Measurements from ENCODE around the gene BTBD2. TPM values are rescaled to one million over a fixed set of nuclear protein-coding genes. Genes with fewer than 3 reads are reported as not detected.
A peak's percentile ranks its signal among the peaks of the same experiment; 100 is the strongest.

The BTBD2 gene
- total and polyA plus RNA-seq, 2 of the 8 experiments (the other 6 are each of a cell fraction or from before 2014, with no cell fraction given), result 91.7 to 92.3 TPM

DNA sequence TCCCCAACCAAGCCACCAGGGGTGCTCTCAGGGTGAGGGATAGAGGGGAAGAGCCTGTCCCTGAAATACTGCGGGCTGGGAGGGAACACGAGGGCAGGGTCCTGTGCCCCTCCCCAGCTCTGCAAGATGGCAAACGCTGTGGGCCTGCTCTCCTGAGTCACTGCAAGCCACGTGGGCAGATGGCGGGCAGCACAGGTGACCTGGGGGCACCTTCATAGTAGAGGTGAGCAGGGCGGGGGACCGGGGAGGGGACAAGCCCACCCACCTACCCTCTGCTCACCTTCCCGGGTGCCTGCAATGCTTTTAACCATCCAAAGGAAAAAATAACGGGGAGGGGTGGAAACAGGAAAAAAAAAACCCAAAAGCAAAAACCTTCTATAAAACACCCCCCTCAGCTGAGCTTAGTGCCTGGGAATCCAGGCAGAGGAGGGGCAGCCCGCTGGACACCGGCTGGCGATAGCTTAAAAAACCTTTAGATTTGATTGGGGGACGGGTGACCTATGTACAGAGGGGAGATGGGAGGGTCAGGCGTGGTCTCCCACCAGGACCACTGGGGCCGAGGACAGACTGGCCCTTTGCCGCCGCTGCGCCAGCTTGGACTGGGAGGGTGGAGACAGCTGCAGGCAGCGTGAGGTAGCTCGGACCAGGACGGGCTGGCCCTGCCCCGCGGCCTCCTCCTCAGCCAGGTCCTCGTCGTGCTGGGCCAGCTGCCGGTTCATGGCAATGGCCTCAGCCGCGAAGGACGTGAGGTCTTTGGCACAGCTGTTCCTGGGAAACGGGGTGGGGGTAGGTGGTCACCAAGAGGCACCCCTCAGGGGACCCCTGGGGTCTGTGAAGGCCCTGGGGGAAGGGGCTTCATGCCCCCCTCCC lies 23.8 kb upstream of the BTBD2 start:
- Histone ChIP-seq H2BK20ac (ENCODE audit: low read length) (no peak overlapping the region), H3K27me3 (replicated peaks in 1 of 4; ENCODE audit: control insufficient read depth in 3 of 4, extremely low read depth in 1 of 4, insufficient read depth in 3 of 4, low read length in 3 of 4) (no peaks in the 10 kb centered on the region), H3K4ac (replicated peaks; ENCODE audit: insufficient read length, low read depth, low read length) (no peak overlapping the region), H2AFZ (ENCODE audit: low read length) (no peak overlapping the region), H4K20me1 (replicated peaks in 1 of 2; ENCODE audit: control insufficient read depth in 1 of 2, insufficient read depth in 2 of 2, low read length in 2 of 2) (peaks cover 3 to 17% of the 10 kb centered on the region in 2 experiments), H3K14ac (ENCODE audit: insufficient read length) (no peak overlapping the region), H3K36me3 (ENCODE audit: control insufficient read depth in 2 of 4, insufficient read depth in 4 of 4, low read length in 3 of 4) (peaks cover 7 to 39% (median 29%) of the 10 kb centered on the region in 4 experiments), H2BK5ac (ENCODE audit: low read depth, low read length) (no peak overlapping the region), H3K56ac (replicated peaks; ENCODE audit: insufficient read length, low read depth, low read length) (no peak overlapping the region), H2BK15ac (ENCODE audit: low read length) (no peak overlapping the region), H3K18ac (ENCODE audit: extremely low read depth, low read length) (no peak overlapping the region), H3K23me2 (ENCODE audit: low read depth, low read length) (no peaks in the 10 kb centered on the region), H2BK120ac (replicated peaks; ENCODE audit: low read depth, low read length) (no peak overlapping the region), H3K4me3 (ENCODE audit: extremely low read depth in 1 of 4, insufficient read depth in 2 of 4, low read depth in 3 of 4, low read length in 4 of 4) (no peak overlapping the region), H3K4me2 (ENCODE audit: insufficient read depth in 1 of 2, low read depth in 2 of 2, low read length in 2 of 2) (no peak overlapping the region), H2AK5ac (ENCODE audit: low read depth, low read length) (no peak overlapping the region), H3K23ac (ENCODE audit: insufficient read length) (no peak overlapping the region), H3K79me2 (ENCODE audit: control insufficient read depth in 1 of 2, insufficient read depth in 2 of 2, low read length in 2 of 2) (peaks cover 0 to 3% of the 10 kb centered on the region in 2 experiments; a peak in 1 of 4 replicates), H3K9ac (replicated peaks in 1 of 4; ENCODE audit: extremely low read depth in 1 of 4, low read depth in 3 of 4, low read length in 3 of 4) (no peak overlapping the region), H4K91ac (replicated peaks; ENCODE audit: insufficient read length, low read length) (no peak overlapping the region), H4K8ac (ENCODE audit: extremely low read depth, insufficient read depth, low read length) (no peak overlapping the region), H3K79me1 (ENCODE audit: low read depth, low read length) (no peaks in the 10 kb centered on the region), H3K27ac (ENCODE audit: low read depth, low read length) (no peak overlapping the region), H4K5ac (ENCODE audit: insufficient read length, low read depth, low read length) (no peak overlapping the region), H3K4me1 (replicated peaks in 1 of 4; ENCODE audit: control insufficient read depth in 3 of 4, insufficient read depth in 4 of 4, low read length in 3 of 4) (peaks cover 0 to 23% (median 14%) of the 10 kb centered on the region in 4 experiments; a peak in 6 of 7 replicates), H3K9me3 (ENCODE audit: insufficient read depth in 2 of 2, low read depth in 1 of 2, low read length in 1 of 2) (peaks cover 7 to 8% of the 10 kb centered on the region in 2 experiments; a peak in 1 of 4 replicates), H2BK12ac (ENCODE audit: low read depth, low read length) (no peak overlapping the region)
- ChIA-PET CTCF (ENCODE audit: partially characterized antibody) (interaction anchor here (0.5 to 2.3 kb wide), 5 partner anchors 10 to 70 kb away, joined by 3 to 10 read pairs (median 3); no protein-coding TSS in a partner anchor), POLR2A (ENCODE audit: partially characterized antibody) (interaction anchor here (0.6 to 27.5 kb wide), 3 partner anchors 8 to 20 kb away, joined by 3 to 524 read pairs (median 524); partner anchors contain the start of gene MKNK2)
- no peak for FAIRE-seq
- peak in 1 of 2 experiments; percentile 43 for DNase-seq (ENCODE audit: low read depth in 1 of 2, low spot score in 2 of 2)
- WGBS, 2 experiments (ENCODE audit: extremely low coverage in 1 of 2, insufficient coverage in 1 of 2, insufficient read length in 1 of 2, insufficient replicate concordance in 2 of 2, low coverage in 1 of 2, low lambda C conversion rate in 2 of 2, missing lambda C conversion rate in 1 of 2), result 93% methylated on average over 27 of the region's 30 CpGs; no CpG with 5 or more reads in 1 of the 2 experiments
- no peak for TF ChIP-seq EP300 (IDR thresholded peaks at IDR 0.05; ENCODE audit: borderline replicate concordance in 1 of 2, low read depth in 2 of 2, low read length in 2 of 2)
